GM12864 (cell line): ENCODE results near the gene VPS45.
A peak's percentile ranks its signal among the peaks of the same experiment; 100 is the strongest.

Source experiments
- DNase-seq: peaks from one replicate; pipeline ENCODE4 v3.0.0-alpha.2; 2011; ENCODE audit warnings: low read depth
- H3K4me3 ChIP-seq: 2 replicates; pipeline ENCODE4 v1.5.1; 2011; ENCODE audit warnings: mild to moderate bottlenecking, low read depth, low read length, control low read depth
- TF ChIP-seq, protein P1 (sequence below): IDR thresholded peaks from 2 replicates; pipeline ENCODE4 v1.5.1; 2011; ENCODE audit warnings: low read depth, mild to moderate bottlenecking, moderate library complexity, low read length, control low read depth, inconsistent platforms; ENCODE audit errors: missing control alignments

The VPS45 gene

GRCh38 chr1:150149271-150150132 lies 81.9 kb downstream of the VPS45 start, which contains the start of gene PLEKHO1:
Gene PLEKHO1, plus strand, starts transcription at chr1:150149916. Its CDS starts 342 bp downstream, at chr1:150150258.
- peak within 1 kb of the TSS; percentile 96 for H3K4me3 ChIP-seq
- TF ChIP-seq, protein P1, sequence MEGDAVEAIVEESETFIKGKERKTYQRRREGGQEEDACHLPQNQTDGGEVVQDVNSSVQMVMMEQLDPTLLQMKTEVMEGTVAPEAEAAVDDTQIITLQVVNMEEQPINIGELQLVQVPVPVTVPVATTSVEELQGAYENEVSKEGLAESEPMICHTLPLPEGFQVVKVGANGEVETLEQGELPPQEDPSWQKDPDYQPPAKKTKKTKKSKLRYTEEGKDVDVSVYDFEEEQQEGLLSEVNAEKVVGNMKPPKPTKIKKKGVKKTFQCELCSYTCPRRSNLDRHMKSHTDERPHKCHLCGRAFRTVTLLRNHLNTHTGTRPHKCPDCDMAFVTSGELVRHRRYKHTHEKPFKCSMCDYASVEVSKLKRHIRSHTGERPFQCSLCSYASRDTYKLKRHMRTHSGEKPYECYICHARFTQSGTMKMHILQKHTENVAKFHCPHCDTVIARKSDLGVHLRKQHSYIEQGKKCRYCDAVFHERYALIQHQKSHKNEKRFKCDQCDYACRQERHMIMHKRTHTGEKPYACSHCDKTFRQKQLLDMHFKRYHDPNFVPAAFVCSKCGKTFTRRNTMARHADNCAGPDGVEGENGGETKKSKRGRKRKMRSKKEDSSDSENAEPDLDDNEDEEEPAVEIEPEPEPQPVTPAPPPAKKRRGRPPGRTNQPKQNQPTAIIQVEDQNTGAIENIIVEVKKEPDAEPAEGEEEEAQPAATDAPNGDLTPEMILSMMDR: no peak
- no peak for DNase-seq

- no peak for DNase-seq
- H3K4me3 ChIP-seq: peak overlapping the region; percentile 96
- TF ChIP-seq, protein P1: no peak
These were observed 82.8 kb downstream of the VPS45 start for GRCh38 chr1:150150133-150151021.

GRCh38 chr1:150151291-150152181 lies 84.0 kb downstream of the VPS45 start:
- no peak for DNase-seq
- TF ChIP-seq, protein P1: no peak
- peak overlapping the region; percentile 96 for H3K4me3 ChIP-seq

GRCh38 chr1:150152182-150152536 lies 84.6 kb downstream of the VPS45 start:
- DNase-seq: no peak
- H3K4me3 ChIP-seq: peak overlapping the region; percentile 96
- TF ChIP-seq, protein P1: no peak

DNA sequence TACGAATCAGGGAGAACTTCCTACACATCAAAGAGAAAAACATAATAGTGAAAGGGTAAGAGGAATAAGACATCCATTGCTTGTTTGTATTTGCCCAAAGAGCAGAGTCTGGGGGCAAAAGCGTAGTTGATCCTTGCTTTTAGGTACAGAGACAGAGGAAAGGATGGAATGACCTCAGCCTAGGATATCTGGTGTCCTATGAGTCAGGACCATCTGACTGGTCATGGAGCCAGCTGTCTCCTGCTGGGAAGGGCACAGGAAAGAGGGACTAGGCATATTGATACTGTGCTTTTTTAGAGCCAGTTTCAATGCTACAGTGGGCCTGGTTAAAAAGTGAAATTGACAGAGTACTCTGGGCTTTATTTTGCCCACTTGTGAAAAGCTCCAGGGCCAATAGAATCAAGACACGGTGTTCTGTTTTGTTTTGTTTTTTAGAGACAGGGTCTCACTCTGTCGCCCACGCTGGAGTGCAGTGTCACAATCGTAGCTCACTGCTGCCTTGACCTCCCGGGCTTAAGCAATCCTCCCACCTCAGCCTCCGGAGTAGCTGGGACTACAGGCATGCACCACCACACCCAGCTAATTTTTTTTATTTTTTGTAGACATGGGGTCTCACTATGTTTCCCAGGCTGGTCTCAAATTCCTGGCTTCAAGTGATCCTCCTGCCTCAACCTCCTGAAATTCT lies 85.3 kb downstream of the VPS45 start:
- TF ChIP-seq, protein P1: no peak
- DNase-seq: no peak
- H3K4me3 ChIP-seq: peak overlapping the region; percentile 4; the same call in 1 of the 2 replicates

GRCh38 chr1:150154143-150154542 lies 86.6 kb downstream of the VPS45 start:
- TF ChIP-seq, protein P1: no peak
- no peak for DNase-seq
- no peak overlapping the region for H3K4me3 ChIP-seq
